PFSK-1 (cell line): ENCODE results near the gene ABHD16B.

Experiments used
- FOXP2 ChIP-seq: optimal IDR thresholded peaks from 2 replicates; pipeline ENCODE3; 2011; ENCODE audit warnings: borderline replicate concordance, control low read depth, inconsistent platforms; ENCODE audit not compliant: insufficient read depth; ENCODE audit errors: extremely low read length, extremely low read depth
- POLR2AphosphoS5 ChIP-seq: IDR thresholded peaks from 2 replicates; pipeline ENCODE4 v1.6.1; 2012; ENCODE audit warnings: low read depth, mild to moderate bottlenecking, control low read depth, low read length, moderate library complexity
- SIN3A ChIP-seq: IDR thresholded peaks from 2 replicates; pipeline ENCODE4 v1.6.1; 2012; ENCODE audit warnings: mild to moderate bottlenecking, low read length, moderate library complexity, borderline replicate concordance; ENCODE audit not compliant: insufficient read depth
- TAF1 ChIP-seq: IDR thresholded peaks from 2 replicates; pipeline ENCODE4 v1.6.1; 2012; ENCODE audit warnings: low read length, control low read depth, borderline replicate concordance; ENCODE audit not compliant: insufficient read depth
- TF ChIP-seq, protein P1 (sequence below), 2 experiments: IDR thresholded peaks; 2 replicates each; pipeline versions ENCODE4 v1.6.1 to v1.8.0; 2011 to 2012; ENCODE audit warnings: low read depth in 2 of 2, low read length in 2 of 2, control low read depth in 1 of 2, inconsistent platforms in 1 of 2, mild to moderate bottlenecking in 1 of 2, moderate library complexity in 1 of 2; ENCODE audit not compliant: insufficient read depth in 1 of 2

The ABHD16B gene

DNA sequence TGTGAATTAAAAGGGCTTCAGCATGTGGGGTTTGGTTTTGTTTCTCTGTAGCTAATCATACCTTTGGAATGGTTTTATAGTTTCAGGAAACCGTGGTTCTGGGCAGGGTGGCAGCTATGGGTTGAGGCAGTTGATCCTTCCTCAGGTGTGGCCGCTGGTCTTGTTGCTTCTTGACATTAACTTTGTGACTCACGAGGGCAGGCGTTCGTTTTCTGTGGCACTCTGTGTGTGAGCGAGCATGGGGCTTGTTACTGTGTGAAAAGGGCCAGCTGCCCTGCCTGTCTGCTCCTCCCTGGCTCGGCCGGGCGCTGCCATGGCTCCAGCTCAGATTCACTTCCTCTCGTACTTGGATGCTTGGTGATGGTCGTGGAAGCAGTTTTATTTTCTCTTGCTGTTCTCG is 49.9 kb downstream of the ABHD16B start:
- TF ChIP-seq FOXP2: no peak
- TF ChIP-seq TAF1: no peak
- TF ChIP-seq, protein P1, sequence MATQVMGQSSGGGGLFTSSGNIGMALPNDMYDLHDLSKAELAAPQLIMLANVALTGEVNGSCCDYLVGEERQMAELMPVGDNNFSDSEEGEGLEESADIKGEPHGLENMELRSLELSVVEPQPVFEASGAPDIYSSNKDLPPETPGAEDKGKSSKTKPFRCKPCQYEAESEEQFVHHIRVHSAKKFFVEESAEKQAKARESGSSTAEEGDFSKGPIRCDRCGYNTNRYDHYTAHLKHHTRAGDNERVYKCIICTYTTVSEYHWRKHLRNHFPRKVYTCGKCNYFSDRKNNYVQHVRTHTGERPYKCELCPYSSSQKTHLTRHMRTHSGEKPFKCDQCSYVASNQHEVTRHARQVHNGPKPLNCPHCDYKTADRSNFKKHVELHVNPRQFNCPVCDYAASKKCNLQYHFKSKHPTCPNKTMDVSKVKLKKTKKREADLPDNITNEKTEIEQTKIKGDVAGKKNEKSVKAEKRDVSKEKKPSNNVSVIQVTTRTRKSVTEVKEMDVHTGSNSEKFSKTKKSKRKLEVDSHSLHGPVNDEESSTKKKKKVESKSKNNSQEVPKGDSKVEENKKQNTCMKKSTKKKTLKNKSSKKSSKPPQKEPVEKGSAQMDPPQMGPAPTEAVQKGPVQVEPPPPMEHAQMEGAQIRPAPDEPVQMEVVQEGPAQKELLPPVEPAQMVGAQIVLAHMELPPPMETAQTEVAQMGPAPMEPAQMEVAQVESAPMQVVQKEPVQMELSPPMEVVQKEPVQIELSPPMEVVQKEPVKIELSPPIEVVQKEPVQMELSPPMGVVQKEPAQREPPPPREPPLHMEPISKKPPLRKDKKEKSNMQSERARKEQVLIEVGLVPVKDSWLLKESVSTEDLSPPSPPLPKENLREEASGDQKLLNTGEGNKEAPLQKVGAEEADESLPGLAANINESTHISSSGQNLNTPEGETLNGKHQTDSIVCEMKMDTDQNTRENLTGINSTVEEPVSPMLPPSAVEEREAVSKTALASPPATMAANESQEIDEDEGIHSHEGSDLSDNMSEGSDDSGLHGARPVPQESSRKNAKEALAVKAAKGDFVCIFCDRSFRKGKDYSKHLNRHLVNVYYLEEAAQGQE (IDR thresholded peaks at IDR 0.05; ENCODE audit: insufficient read depth in 1 of 2, low read depth in 2 of 2, low read length in 2 of 2): no peak
- no peak for TF ChIP-seq POLR2AphosphoS5
- TF ChIP-seq SIN3A: no peak
